Measurements from ENCODE around the gene PRKACA.

- TF ChIP-seq CTCF (conservative IDR thresholded peaks at IDR 0.05; ENCODE audit: low read depth, low read length) (no peak), EZH2 (IDR thresholded peaks at IDR 0.05; ENCODE audit: borderline replicate concordance, low read depth, low read length, poor library complexity, severe bottlenecking) (no peak)
These were observed 15.4 kb downstream of the PRKACA start for GRCh38 chr19:14102102-14102696.

Data from A673 (cell line).